GM18873 (cell line): ENCODE data around the gene B3GNT5.

Experiments
- ATAC-seq: cut with Tn5 transposase; IDR thresholded peaks from one replicate; pipeline ENCODE4 v1.9.1; 2021; ENCODE audit warnings: mild to moderate bottlenecking, moderate library complexity, moderate number of reproducible peaks; ENCODE audit not compliant: unreplicated experiment, low FRiP score

Gene B3GNT5, protein sequence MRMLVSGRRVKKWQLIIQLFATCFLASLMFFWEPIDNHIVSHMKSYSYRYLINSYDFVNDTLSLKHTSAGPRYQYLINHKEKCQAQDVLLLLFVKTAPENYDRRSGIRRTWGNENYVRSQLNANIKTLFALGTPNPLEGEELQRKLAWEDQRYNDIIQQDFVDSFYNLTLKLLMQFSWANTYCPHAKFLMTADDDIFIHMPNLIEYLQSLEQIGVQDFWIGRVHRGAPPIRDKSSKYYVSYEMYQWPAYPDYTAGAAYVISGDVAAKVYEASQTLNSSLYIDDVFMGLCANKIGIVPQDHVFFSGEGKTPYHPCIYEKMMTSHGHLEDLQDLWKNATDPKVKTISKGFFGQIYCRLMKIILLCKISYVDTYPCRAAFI

DNA sequence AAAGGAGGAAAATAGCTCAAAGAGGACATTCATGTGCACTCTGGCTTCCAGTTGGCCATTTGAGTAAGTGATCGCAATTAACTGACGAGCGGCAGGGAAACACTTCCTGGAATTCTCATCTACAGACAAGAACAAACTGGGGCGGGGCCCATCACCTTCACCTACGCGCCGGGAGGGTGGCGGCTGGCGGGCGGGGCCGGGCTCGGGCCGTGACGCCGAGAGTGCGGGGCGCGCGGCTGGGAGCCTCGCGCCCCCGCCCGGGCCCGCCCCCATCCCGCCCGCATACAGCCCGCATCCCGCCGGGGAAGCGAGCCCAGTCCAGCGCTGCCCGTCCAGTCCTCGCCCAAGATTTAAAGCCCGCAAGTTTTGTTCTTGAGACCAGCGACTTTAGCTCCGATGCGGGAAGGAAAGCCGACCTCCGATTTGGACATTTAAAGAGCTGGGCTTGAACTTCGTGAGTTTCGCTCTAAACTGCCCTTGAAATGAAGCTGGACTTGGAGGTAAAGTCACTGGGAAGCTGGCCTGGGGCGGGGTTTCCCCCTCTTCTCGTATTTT, at the start of gene B3GNT5:
TSS of gene B3GNT5 (plus strand) at position 281 of the 555 bp plus-strand sequence. CDS start 16,546 bp downstream, outside the sequence.
- ATAC-seq = no peak

DNA sequence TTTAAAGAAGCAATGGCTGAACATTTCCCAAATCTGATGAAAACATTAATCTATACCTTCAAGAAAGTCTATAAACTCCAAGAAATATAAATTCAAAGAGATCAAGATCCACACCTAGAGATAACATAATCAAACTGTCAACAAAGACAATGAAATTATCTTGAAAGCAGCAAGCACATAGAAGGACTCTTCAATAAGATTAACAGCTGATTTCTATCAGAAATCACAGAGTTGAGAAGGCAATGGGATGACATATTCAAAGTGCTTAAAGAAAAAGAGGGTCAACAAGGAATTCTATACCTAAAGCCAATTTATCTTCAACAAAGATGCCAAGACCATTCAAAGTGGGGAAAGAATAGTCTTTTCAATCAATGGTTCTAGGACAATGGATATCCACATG, 49.4 kb upstream of the B3GNT5 start:
- no peak for ATAC-seq

- no peak for ATAC-seq
These were observed 44.8 kb upstream of the B3GNT5 start for GRCh38 chr3:183208260-183208659.

DNA sequence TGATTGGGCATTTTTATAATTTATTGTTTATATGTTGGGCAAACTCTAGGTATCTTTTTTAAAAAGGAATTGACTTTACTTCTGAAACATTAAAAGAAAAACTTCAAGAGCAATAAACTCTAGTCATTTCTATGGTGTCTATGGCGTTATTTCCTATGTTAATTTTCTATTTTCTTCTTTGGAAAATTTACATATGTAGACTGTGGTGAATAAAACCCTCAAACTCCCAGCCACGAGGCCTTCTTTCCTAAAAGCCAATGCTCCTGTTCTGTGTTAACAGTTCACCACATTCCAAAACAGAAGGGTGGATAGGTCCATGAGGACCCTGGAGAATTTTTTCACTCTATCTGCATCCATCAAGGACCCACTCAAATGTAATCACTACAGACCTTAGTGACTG, 44.3 kb upstream of the B3GNT5 start:
- no peak for ATAC-seq

DNA sequence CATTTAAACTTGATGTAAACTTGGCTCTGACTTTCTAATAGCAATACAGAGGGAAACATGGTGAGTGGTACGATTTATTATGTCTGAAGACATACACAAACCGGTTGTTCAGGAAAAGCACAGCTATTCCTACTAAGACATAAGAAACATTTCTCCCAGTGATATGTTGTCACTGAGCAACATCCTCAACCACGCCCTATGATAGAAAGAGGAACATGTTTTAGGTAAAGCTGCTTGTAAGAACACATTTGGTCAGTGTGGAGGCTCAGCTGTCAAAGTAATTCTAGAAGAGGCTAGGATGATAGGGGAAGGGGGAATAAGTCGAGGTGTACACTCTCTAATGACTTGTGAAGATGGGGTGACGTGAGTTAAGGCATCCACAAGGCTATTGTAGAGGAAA, 42.7 kb upstream of the B3GNT5 start:
- ATAC-seq = no peak

GRCh38 chr3:183210862-183211341, 42.2 kb upstream of the B3GNT5 start:
- ATAC-seq = no peak

- no peak for ATAC-seq
These were observed 41.7 kb upstream of the B3GNT5 start for GRCh38 chr3:183211352-183211751.

- no peak for ATAC-seq
These were observed 41.0 kb upstream of the B3GNT5 start for GRCh38 chr3:183212096-183212495.

GRCh38 chr3:183212565-183212964, 40.5 kb upstream of the B3GNT5 start:
- ATAC-seq = no peak

- ATAC-seq = no peak
These were observed 39.4 kb upstream of the B3GNT5 start for GRCh38 chr3:183213415-183214276.

- ATAC-seq = no peak
These were observed 38.8 kb upstream of the B3GNT5 start for GRCh38 chr3:183214277-183214612.

- ATAC-seq = no peak
These were observed 37.4 kb upstream of the B3GNT5 start for GRCh38 chr3:183215591-183216202.

DNA sequence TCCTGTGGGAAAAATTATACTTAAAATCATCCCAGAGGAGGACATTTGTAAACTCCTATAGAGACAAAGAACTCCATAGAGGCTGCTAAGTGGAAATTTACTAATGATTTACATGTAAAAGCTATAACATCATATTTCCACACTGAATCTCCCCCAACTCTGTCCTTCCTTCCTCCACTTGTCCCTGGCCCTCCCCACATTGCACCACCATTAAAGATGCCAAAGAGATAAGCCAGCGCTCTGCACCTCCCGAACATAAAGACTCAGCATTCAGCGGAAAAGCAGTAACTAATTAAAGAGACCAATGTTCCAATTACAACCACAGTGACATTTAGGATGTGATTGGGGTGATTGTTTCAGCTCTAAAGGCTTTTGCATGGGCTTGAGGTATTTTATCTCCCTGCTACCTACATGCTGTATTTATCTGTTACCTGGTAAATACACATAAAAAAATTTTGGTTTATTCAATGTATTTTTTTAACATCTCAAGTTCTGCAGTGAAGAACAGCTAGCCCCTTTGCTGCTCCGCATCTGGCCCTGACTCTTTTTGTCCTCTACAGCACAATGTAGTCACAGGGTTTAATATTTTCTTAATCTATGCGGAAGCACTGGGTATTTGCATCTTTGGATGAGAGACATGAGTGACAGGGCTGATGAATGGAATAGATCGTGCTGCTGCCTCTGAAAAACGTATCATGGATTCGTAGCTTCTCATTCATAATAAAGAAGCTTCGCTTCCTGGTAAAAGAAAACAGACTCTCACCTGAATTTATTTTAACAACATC, 35.3 kb upstream of the B3GNT5 start:
- ATAC-seq = no peak

DNA sequence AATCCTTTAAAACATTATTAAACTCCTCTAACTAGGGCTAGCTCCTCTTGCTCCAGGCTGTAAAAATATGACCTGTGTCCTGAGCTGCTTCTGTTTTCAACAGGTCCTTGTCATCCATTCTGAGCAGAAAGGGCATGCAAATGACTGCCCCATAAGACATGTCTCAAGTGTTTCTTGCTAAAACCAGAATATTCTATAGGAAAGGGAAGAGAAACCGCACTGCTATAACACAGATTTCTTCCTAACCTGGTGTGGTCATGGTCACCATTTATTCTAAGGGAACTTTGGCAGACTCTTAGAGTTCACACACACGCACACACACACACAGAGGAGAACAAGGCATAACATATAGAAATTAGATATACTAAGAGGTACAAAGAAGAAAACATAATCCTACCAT, 34.2 kb upstream of the B3GNT5 start:
- ATAC-seq = no peak

GRCh38 chr3:183220828-183221227, 32.2 kb upstream of the B3GNT5 start:
- no peak for ATAC-seq

DNA sequence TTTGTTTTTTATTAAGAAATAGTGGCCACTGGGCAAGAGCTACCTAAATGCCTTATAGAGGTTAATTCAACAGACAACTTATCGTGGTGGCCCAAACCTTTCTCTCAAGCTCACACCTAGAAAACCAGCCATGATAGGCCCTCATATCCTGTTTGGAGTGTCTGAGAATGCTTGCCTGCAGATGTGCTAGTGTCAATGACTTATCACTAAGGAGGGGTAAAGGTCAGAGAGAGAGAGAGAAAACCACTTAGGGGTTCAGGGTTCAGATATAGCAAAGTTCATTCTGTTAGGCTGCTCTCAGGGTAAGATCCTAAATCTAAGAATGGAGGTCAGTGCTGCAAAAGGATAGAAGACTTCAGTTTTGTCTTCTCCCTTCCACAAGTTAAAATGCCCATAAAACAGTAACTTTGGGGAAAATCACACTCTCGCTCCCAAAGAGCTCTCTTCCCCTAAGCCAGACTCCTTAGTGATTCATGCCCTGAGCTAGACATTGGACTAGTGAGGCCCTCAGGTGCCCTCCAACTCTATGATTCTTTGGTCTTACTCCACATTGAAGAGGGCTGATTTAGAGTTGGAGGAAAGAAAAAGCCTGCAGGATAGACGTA, 30.3 kb upstream of the B3GNT5 start:
- no peak for ATAC-seq

DNA sequence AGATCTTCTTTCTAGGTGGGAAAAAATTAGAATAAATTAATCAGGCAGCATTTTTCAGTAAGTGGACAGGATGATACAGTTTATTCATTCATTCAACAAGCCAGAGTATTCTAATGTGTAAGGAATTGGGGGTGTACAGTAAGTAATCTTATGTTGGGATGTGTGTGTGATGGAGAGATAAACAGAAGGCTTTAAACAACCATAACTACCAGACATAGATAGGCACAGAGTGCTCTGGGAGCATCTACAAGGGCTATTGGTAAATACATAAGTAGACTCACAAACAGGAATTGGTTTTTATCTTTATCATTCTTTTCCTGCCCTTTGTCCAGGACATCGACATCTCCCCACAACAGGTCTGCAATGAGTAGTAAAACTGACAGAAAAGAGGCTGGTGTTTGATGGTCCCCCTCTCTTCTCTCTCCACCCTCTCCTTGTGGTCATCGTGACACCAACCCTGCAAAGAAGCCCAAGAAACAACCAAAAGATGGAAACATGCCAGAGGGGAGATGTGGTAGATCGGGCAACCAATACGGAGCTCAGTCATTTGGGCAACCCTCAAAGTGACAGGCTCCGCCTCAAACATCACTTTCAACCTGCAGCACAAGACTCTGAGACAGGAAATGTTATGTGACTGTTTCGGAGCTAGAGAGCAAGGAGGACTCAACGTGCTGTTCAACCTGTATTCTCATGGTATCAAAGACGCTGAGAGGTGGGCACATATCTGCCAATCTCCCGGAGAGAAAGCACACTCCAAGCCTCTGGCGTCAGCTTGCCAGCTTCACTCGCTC, 28.7 kb upstream of the B3GNT5 start:
- ATAC-seq = no peak

GRCh38 chr3:183226333-183226890, 26.6 kb upstream of the B3GNT5 start:
- ATAC-seq = no peak

DNA sequence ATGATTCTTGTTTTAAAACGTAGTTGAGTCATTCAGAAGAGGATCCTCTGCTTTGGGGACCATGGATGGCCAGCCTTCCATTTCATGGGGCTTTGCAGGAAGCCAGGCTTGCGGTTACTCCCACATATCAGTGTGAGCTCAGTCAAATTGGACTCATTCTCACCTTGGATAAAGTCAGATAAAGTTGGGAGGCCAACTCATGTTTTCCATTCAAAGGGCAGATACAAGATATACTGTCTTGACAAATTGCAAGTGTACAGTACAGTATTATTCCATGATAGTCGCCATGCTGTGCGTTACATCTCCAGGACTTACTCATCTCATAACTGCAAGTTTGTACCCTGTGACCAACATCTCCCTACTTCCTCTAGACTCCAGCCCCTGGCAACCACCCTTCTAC, 25.5 kb upstream of the B3GNT5 start:
- ATAC-seq = no peak
